HCT116 (cell line): Measurements from ENCODE around the gene ITGAV. TPM values are rescaled to one million over a fixed set of nuclear protein-coding genes. Genes with fewer than 3 reads are reported as not detected.

ENCODE experiments used
- ATAC-seq: fragments of 200-7000 bp; cut with Tn5 transposase; 2 replicates; pipeline ENCODE4 v1.9.1; 2020; ENCODE audit warnings: mild to moderate bottlenecking, moderate library complexity
- BruUV-seq: library from RNA; stranded (reverse); fragments of 400-500 nt; replicated peaks from 2 replicates; lab custom pipeline; 2021; lab: Mats Ljungman, UMichigan
- CTCF ChIA-PET: fragments of 300-600 bp; sonication (Branson Sonifier 250); formaldehyde crosslinking; loops from one replicate; lab custom pipeline; 2021; ENCODE audit warnings: antibody characterized with exemption; lab: Charles Lee
- POLR2A ChIA-PET: fragments of 300-600, 350-600 bp; sonication (Branson Sonifier 250); formaldehyde crosslinking; loops from one replicate; lab custom pipeline; 2021; ENCODE audit warnings: antibody characterized with exemption; lab: Charles Lee
- RAD21 ChIA-PET, 2 experiments: fragments of 300-600 bp; sonication (Branson Sonifier 250); formaldehyde crosslinking; loops; one replicate each; lab custom pipeline; 2023; ENCODE audit warnings: low total read pairs in 2 of 2; ENCODE audit not compliant: uncharacterized antibody in 2 of 2, unreplicated experiment in 2 of 2, low non-redundant PET in 1 of 2; lab: Charles Lee
- DNase-seq: peaks from one replicate; pipeline ENCODE4 v3.0.0-alpha.2; 2010; ENCODE audit warnings: low read depth, low spot score
- H2AFZ ChIP-seq: fragments of 200-600 bp; shearing (Covaris generic), sonication (generic); 2 replicates; pipeline ENCODE4 v1.6.1; 2017; ENCODE audit warnings: low read depth, mixed run types, mixed read lengths, antibody characterized with exemption, low read length; ENCODE audit not compliant: poor library complexity, severe bottlenecking
- H3K27ac ChIP-seq: 2 replicates; pipeline ENCODE4 v1.5.1; 2012; ENCODE audit warnings: low read depth, low read length
- H3K27me3 ChIP-seq: fragments of 200-600 bp; sonication (generic); 2 replicates; pipeline ENCODE4 v1.6.1; 2016; ENCODE audit warnings: mixed run types, low read length, mixed read lengths; ENCODE audit not compliant: insufficient read depth
- H3K36me3 ChIP-seq, 2 experiments: fragments of 200-500 bp in 1 of 2; fragments of 200-600 bp in 1 of 2; sonication (Bioruptor generic) in 1 of 2; sonication (generic) in 1 of 2; 2 replicates each; pipeline versions ENCODE4 v1.5.1 to v1.6.1; 2014 to 2016; ENCODE audit warnings: low read length in 2 of 2, inconsistent platforms in 1 of 2, mixed read lengths in 1 of 2, mixed run types in 1 of 2; ENCODE audit not compliant: insufficient read depth in 2 of 2, control insufficient read depth in 1 of 2
- H3K4me1 ChIP-seq, 2 experiments: fragments of 200-600 bp in 1 of 2; sonication (generic) in 1 of 2; 2 replicates each; pipeline versions ENCODE4 v1.5.1 to v1.6.1; 2012 to 2017; ENCODE audit warnings: low read length in 2 of 2, inconsistent platforms in 1 of 2, mild to moderate bottlenecking in 1 of 2, mixed read lengths in 1 of 2, mixed run types in 1 of 2, moderate library complexity in 1 of 2; ENCODE audit not compliant: insufficient read depth in 2 of 2, control insufficient read depth in 1 of 2
- H3K4me2 ChIP-seq: fragments of 200-600 bp; sonication (generic); 2 replicates; pipeline ENCODE4 v1.6.1; 2017; ENCODE audit warnings: mixed run types, low read length, mixed read lengths
- H3K4me3 ChIP-seq, 2 experiments: fragments of 200-600 bp in 1 of 2; sonication (generic) in 1 of 2; replicated peaks in 1 of 2; 2 replicates each; pipeline ENCODE4 v1.5.1; 2011 to 2016; ENCODE audit warnings: low read length in 2 of 2, control low read depth in 1 of 2, low read depth in 1 of 2, mild to moderate bottlenecking in 1 of 2, mixed read lengths in 1 of 2, mixed run types in 1 of 2
- H3K79me2 ChIP-seq: fragments of 200-600 bp; sonication (generic); 2 replicates; pipeline ENCODE4 v1.6.1; 2017; ENCODE audit warnings: mild to moderate bottlenecking, mixed run types, low read length, moderate library complexity, mixed read lengths; ENCODE audit not compliant: insufficient read depth
- H3K9ac ChIP-seq: fragments of 200-600 bp; sonication (generic); 2 replicates; pipeline ENCODE4 v1.6.1; 2016; ENCODE audit warnings: low read length, mixed read lengths
- H3K9me2 ChIP-seq: fragments of 200-600 bp; sonication (generic), shearing (Covaris generic); 2 replicates; pipeline ENCODE4 v1.6.1; 2017; ENCODE audit warnings: mixed run types, mild to moderate bottlenecking, moderate library complexity; ENCODE audit not compliant: insufficient read depth
- H3K9me3 ChIP-seq, 2 experiments: fragments of 200-500 bp in 1 of 2; fragments of 200-600 bp in 1 of 2; sonication (Bioruptor generic) in 1 of 2; sonication (generic) in 1 of 2; 2 replicates each; pipeline ENCODE4 v1.6.1; 2014 to 2017; ENCODE audit warnings: low read length in 2 of 2, mixed read lengths in 2 of 2, inconsistent platforms in 1 of 2, low read depth in 1 of 2, mild to moderate bottlenecking in 1 of 2, mixed run types in 1 of 2, moderate library complexity in 1 of 2; ENCODE audit not compliant: control insufficient read depth in 1 of 2, insufficient read depth in 1 of 2
- H4K20me1 ChIP-seq: fragments of 200-600 bp; sonication (generic), shearing (Covaris generic); 2 replicates; pipeline ENCODE4 v1.6.1; 2017; ENCODE audit warnings: mixed run types, mild to moderate bottlenecking, moderate library complexity; ENCODE audit not compliant: insufficient read depth
- CBX3 ChIP-seq: IDR thresholded peaks from 2 replicates; pipeline ENCODE4 v1.6.1; 2012; ENCODE audit warnings: low read depth
- CEBPB ChIP-seq: IDR thresholded peaks from 2 replicates; pipeline ENCODE4 v1.6.1; 2012; ENCODE audit warnings: low read depth
- ELF1 ChIP-seq: IDR thresholded peaks from 2 replicates; pipeline ENCODE4 v1.6.1; 2012; ENCODE audit warnings: low read depth, borderline replicate concordance
- JUND ChIP-seq: IDR thresholded peaks from 2 replicates; pipeline ENCODE4 v1.6.1; 2012
- POLR2AphosphoS5 ChIP-seq: IDR thresholded peaks from 2 replicates; pipeline ENCODE4 v1.6.1; 2011; ENCODE audit warnings: mild to moderate bottlenecking, low read depth, low read length, moderate library complexity
- RAD21 ChIP-seq: IDR thresholded peaks from 2 replicates; pipeline ENCODE4 v1.6.1; 2012; ENCODE audit warnings: low read depth, mild to moderate bottlenecking
- SP1 ChIP-seq: IDR thresholded peaks from 2 replicates; pipeline ENCODE4 v1.6.1; 2012; ENCODE audit warnings: low read depth
- TCF7L2 ChIP-seq: IDR thresholded peaks from 2 replicates; pipeline ENCODE4 v1.7.0; 2011; ENCODE audit warnings: borderline replicate concordance, inconsistent platforms; ENCODE audit not compliant: insufficient read depth, insufficient read length; ENCODE audit errors: extremely low read depth
- ZNF274 ChIP-seq: fragments of 200-500 bp; sonication (Bioruptor generic); IDR thresholded peaks from 2 replicates; pipeline ENCODE4 v1.6.1; 2014; ENCODE audit warnings: mild to moderate bottlenecking, low read depth, low read length, inconsistent platforms
- intact Hi-C: fragments of 100-400 bp; cut with micrococcal nuclease; formaldehyde crosslinking; loops from 2 replicates; pipeline ENCODE4 v1.10.0; 2022
- total RNA-seq: library from RNA; stranded (reverse); gene quantifications from one replicate; pipeline ENCODE4 v1.2.1, GENCODE V29; 2021; ENCODE audit not compliant: unreplicated experiment
- TF ChIP-seq, protein P1 (sequence below), 3 experiments: fragments of 200-600 bp in 1 of 3; sonication (generic) in 1 of 3; IDR thresholded peaks in 2 of 3; conservative IDR thresholded peaks in 1 of 3; 2 replicates each; pipeline ENCODE4 v1.5.1; 2012 to 2017; ENCODE audit warnings: low read depth in 2 of 3, low read length in 2 of 3, antibody characterized with exemption in 1 of 3, borderline replicate concordance in 1 of 3, control low read depth in 1 of 3, mild to moderate bottlenecking in 1 of 3, mixed read lengths in 1 of 3, mixed run types in 1 of 3, moderate library complexity in 1 of 3; ENCODE audit not compliant: insufficient read depth in 1 of 3
- TF ChIP-seq, protein P2 (sequence below): IDR thresholded peaks from 2 replicates; pipeline ENCODE4 v1.6.1; 2012; ENCODE audit warnings: low read depth
- TF ChIP-seq, protein P3 (sequence below): IDR thresholded peaks from 2 replicates; pipeline ENCODE4 v1.6.1; 2012

ITGAV gene
- total RNA-seq, 1 experiment from 2014 or later, result 36.3 TPM

DNA sequence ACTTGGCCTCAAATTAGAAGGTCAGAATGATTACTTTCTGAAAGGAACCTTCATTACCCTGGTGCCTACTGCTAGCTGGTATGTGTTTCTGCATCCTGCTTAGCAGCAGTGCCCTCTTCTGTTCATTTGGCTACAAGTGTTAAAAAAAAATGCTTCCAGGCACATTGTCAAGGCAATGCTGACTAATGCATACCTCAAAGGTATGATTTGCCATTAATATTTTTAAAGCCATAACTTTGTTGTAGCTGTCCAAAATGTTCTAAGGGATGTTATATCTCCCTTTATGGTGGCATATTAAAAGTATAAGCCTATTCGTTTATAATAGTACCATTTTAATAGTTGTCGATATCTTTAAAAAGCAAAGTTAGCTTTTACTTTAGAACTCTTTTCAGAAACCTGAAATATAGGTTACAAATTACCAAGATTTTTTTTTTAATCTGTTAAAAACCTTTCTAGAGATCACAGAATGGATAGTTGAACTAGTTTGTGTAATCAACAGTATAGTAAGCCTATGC, 52.0 kb downstream of the ITGAV start:
- BruUV-seq, result no TSS peak
- intact Hi-C loops, result loop anchor here (1.0 kb wide), 1 partner anchor 138 kb away; no protein-coding TSS in a partner anchor
- TF ChIP-seq TCF7L2 (no peak), CEBPB (no peak), CBX3 (no peak), POLR2AphosphoS5 (no peak), ELF1 (no peak), SP1 (no peak), RAD21 (peak; percentile 91), JUND (no peak), ZNF274 (no peak)
- TF ChIP-seq, protein P1, sequence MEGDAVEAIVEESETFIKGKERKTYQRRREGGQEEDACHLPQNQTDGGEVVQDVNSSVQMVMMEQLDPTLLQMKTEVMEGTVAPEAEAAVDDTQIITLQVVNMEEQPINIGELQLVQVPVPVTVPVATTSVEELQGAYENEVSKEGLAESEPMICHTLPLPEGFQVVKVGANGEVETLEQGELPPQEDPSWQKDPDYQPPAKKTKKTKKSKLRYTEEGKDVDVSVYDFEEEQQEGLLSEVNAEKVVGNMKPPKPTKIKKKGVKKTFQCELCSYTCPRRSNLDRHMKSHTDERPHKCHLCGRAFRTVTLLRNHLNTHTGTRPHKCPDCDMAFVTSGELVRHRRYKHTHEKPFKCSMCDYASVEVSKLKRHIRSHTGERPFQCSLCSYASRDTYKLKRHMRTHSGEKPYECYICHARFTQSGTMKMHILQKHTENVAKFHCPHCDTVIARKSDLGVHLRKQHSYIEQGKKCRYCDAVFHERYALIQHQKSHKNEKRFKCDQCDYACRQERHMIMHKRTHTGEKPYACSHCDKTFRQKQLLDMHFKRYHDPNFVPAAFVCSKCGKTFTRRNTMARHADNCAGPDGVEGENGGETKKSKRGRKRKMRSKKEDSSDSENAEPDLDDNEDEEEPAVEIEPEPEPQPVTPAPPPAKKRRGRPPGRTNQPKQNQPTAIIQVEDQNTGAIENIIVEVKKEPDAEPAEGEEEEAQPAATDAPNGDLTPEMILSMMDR (IDR thresholded peaks at IDR 0.05 in 2 of 3, conservative IDR thresholded peaks at IDR 0.05 in 1 of 3; ENCODE audit: borderline replicate concordance in 1 of 3, insufficient read depth in 1 of 3, low read depth in 2 of 3, low read length in 2 of 3), result peak; percentile 62 to 83 (median 76); a peak in 5 of 6 replicates
- TF ChIP-seq, protein P2, sequence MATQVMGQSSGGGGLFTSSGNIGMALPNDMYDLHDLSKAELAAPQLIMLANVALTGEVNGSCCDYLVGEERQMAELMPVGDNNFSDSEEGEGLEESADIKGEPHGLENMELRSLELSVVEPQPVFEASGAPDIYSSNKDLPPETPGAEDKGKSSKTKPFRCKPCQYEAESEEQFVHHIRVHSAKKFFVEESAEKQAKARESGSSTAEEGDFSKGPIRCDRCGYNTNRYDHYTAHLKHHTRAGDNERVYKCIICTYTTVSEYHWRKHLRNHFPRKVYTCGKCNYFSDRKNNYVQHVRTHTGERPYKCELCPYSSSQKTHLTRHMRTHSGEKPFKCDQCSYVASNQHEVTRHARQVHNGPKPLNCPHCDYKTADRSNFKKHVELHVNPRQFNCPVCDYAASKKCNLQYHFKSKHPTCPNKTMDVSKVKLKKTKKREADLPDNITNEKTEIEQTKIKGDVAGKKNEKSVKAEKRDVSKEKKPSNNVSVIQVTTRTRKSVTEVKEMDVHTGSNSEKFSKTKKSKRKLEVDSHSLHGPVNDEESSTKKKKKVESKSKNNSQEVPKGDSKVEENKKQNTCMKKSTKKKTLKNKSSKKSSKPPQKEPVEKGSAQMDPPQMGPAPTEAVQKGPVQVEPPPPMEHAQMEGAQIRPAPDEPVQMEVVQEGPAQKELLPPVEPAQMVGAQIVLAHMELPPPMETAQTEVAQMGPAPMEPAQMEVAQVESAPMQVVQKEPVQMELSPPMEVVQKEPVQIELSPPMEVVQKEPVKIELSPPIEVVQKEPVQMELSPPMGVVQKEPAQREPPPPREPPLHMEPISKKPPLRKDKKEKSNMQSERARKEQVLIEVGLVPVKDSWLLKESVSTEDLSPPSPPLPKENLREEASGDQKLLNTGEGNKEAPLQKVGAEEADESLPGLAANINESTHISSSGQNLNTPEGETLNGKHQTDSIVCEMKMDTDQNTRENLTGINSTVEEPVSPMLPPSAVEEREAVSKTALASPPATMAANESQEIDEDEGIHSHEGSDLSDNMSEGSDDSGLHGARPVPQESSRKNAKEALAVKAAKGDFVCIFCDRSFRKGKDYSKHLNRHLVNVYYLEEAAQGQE, result no peak
- TF ChIP-seq, protein P3, sequence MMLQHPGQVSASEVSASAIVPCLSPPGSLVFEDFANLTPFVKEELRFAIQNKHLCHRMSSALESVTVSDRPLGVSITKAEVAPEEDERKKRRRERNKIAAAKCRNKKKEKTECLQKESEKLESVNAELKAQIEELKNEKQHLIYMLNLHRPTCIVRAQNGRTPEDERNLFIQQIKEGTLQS, result no peak
- no peaks in the 10 kb centered on the region for H3K9me3 ChIP-seq
- no peaks in the 10 kb centered on the region for H3K27me3 ChIP-seq
- no peaks in the 10 kb centered on the region for H3K79me2 ChIP-seq
- H3K4me2 ChIP-seq, result no peak overlapping the region
- CTCF ChIA-PET, result interaction anchor here (0.6 to 4.2 kb wide), 6 partner anchors 122 to 242 kb away, joined by 3 to 33 read pairs (median 4); partner anchors contain the start of gene ZC3H15
- POLR2A ChIA-PET, result interaction anchor here (0.8 kb wide), 1 partner anchor 156 kb away, joined by 3 read pairs; the partner anchor contains the start of gene ZC3H15
- RAD21 ChIA-PET, result no interaction called here
- H2AFZ ChIP-seq, result no peak overlapping the region
- no peaks in the 10 kb centered on the region for H3K9me2 ChIP-seq
- H3K27ac ChIP-seq, result no peak overlapping the region
- no peak overlapping the region for H3K4me3 ChIP-seq
- H3K4me1 ChIP-seq, result no peaks in the 10 kb centered on the region
- H3K9ac ChIP-seq, result no peak overlapping the region
- peak; percentile 50 for DNase-seq
- H4K20me1 ChIP-seq, result no peaks in the 10 kb centered on the region
- peak; percentile 94 for ATAC-seq
- peaks cover 0 to 3% of the 10 kb centered on the region in 2 experiments; a peak in 1 of 4 replicates for H3K36me3 ChIP-seq
